ENCODE results near the gene TNFAIP1. TPM values are rescaled to one million over a fixed set of nuclear protein-coding genes. Genes with fewer than 3 reads are reported as not detected.
A peak's percentile ranks its signal among the peaks of the same experiment; 100 is the strongest.

Gene TNFAIP1
- total RNA-seq, 1 experiment from 2014 or later, result 21.8 TPM

DNA sequence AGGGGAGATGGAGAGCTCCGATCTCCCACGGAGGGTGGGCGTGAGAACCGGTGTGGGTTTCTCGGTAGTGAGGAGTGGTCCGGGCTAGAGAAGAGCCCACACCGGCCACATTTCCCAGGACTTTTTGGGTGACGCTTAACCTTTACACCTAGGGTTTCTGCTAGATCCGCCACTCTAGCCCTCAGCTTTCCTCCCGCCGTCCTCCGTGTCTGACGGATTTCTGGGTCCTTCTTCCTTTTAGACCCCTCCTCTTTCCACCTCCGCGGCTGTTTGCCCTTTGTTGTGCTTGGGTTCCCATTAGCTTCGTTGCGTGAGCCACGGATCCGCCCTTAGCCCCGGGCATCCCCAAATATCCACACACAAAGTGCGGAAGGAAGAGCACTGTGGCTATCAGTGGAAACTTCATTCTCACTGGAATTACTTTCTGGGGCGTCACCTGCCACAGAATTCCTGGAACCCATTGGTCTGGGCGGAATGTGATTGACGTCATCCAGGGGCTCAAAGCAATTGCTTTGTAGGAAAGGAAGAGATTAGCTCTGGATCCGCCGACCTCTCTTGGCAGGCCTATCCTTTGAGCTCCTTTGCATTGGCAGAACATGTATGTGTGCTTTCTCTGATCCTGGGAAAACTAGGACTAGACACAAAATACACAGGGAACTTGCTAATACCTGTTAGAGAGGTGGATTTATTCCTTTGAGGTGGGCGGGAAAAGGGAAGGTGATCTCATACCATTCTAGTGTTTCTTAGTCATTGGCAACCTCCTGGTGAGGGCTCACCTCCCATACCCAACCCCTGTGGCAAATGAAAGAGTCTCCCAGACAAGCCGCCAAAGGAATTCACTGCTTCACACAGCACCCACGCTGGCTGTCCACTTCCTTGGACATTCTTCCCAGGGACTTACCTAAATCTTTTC lies 654 bp downstream of the TNFAIP1 start:
- H2AFZ ChIP-seq (ENCODE audit: low read length), result no peak overlapping the region
- no peak overlapping the region for H3K56ac ChIP-seq (ENCODE audit: insufficient read length, low read depth, low read length)
- no peak overlapping the region for H4K5ac ChIP-seq (ENCODE audit: insufficient read length, low read depth, low read length)
- H3K4me1 Mint-ChIP-seq, result peaks cover 19 to 23% of the 10 kb centered on the region in 2 experiments
- H3K9ac ChIP-seq (ENCODE audit: extremely low read depth, insufficient read length, low read length), result peak overlapping the region; percentile 79
- peaks cover 9% of the 10 kb centered on the region; the same call in 1 of the 2 replicates for H3K4me1 ChIP-seq (ENCODE audit: insufficient read depth, low read length)
- peak overlapping the region; percentile 97 to 99 for H3K4me3 Mint-ChIP-seq
- H3K79me1 ChIP-seq (ENCODE audit: insufficient read depth, low read depth, low read length, poor library complexity, severe bottlenecking), result no peaks in the 10 kb centered on the region
- H2BK12ac ChIP-seq (ENCODE audit: insufficient read length, low read depth, low read length), result no peak overlapping the region
- no peak overlapping the region for H4K91ac ChIP-seq (ENCODE audit: insufficient read length, low read depth, low read length)
- peak overlapping the region; percentile 87 for H3K18ac ChIP-seq (ENCODE audit: insufficient read length, low read depth, low read length)
- H2BK120ac ChIP-seq (ENCODE audit: low read depth, low read length, poor library complexity, severe bottlenecking), result no peak overlapping the region
- H2BK15ac ChIP-seq (ENCODE audit: low read depth, low read length), result no peak overlapping the region
- peak; percentile 90 for DNase-seq
- no peak overlapping the region for H2BK5ac ChIP-seq (ENCODE audit: insufficient read length, low read length)
- peak overlapping the region; percentile 77 for H3K4me2 ChIP-seq (ENCODE audit: insufficient read depth, insufficient read length, low read length)
- no peak overlapping the region for H3K27ac ChIP-seq (ENCODE audit: insufficient read length, low read depth, low read length)
- no peak overlapping the region for H3T11ph ChIP-seq (ENCODE audit: low read length)
- TF ChIP-seq, protein P1, sequence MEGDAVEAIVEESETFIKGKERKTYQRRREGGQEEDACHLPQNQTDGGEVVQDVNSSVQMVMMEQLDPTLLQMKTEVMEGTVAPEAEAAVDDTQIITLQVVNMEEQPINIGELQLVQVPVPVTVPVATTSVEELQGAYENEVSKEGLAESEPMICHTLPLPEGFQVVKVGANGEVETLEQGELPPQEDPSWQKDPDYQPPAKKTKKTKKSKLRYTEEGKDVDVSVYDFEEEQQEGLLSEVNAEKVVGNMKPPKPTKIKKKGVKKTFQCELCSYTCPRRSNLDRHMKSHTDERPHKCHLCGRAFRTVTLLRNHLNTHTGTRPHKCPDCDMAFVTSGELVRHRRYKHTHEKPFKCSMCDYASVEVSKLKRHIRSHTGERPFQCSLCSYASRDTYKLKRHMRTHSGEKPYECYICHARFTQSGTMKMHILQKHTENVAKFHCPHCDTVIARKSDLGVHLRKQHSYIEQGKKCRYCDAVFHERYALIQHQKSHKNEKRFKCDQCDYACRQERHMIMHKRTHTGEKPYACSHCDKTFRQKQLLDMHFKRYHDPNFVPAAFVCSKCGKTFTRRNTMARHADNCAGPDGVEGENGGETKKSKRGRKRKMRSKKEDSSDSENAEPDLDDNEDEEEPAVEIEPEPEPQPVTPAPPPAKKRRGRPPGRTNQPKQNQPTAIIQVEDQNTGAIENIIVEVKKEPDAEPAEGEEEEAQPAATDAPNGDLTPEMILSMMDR (conservative IDR thresholded peaks at IDR 0.05), result no peak
- H3K9me3 ChIP-seq (ENCODE audit: control insufficient read depth, low read depth, low read length), result no peaks in the 10 kb centered on the region
- H2AK5ac ChIP-seq (ENCODE audit: insufficient read length, low read length), result no peak overlapping the region
- H3K23ac ChIP-seq (ENCODE audit: insufficient read length, low read depth, low read length), result no peak overlapping the region
- H4K20me1 ChIP-seq (ENCODE audit: control insufficient read depth, insufficient read depth, insufficient read length), result no peaks in the 10 kb centered on the region
- no peaks in the 10 kb centered on the region for H3K27me3 Mint-ChIP-seq (ENCODE audit: low read depth)
- H3K23me2 ChIP-seq (ENCODE audit: insufficient read length, low read depth, low read length, poor library complexity, severe bottlenecking), result peaks cover 13% of the 10 kb centered on the region
- H3K14ac ChIP-seq (ENCODE audit: insufficient read depth, low read length), result peak overlapping the region; percentile 86
- no peak overlapping the region for H2BK20ac ChIP-seq (ENCODE audit: low read depth, low read length, poor library complexity, severe bottlenecking)
- H3K27me3 ChIP-seq (ENCODE audit: insufficient read depth, low read length), result no peaks in the 10 kb centered on the region
- H3K9me3 Mint-ChIP-seq, result no peaks in the 10 kb centered on the region; a peak in 1 of 5 replicates
- peak overlapping the region; percentile 92 to 99 (median 98) for H3K27ac Mint-ChIP-seq
- no peak overlapping the region for H4K8ac ChIP-seq (replicated peaks; ENCODE audit: insufficient read length, low read depth, low read length)
- H3K79me2 ChIP-seq (ENCODE audit: insufficient read depth, low read length), result no peaks in the 10 kb centered on the region; the same call in 1 of the 2 replicates
- H3K4ac ChIP-seq (ENCODE audit: low read depth, low read length), result no peak overlapping the region
- peaks cover under 1 to 17% (median 12%) of the 10 kb centered on the region in 3 experiments; a peak in 5 of 7 replicates for H3K36me3 Mint-ChIP-seq (ENCODE audit: insufficient read depth in 1 of 3, low read depth in 3 of 3)
- WGBS (ENCODE audit: extremely low coverage, insufficient read length, low lambda C conversion rate), result no CpG with 5 or more reads among the region's 29 CpGs
